PC-3 (cell line): Measurements from ENCODE around the gene ZAP70. TPM values are rescaled to one million over a fixed set of nuclear protein-coding genes. Genes with fewer than 3 reads are reported as not detected.

Source experiments
- ATAC-seq: fragments of 200-7000 bp; cut with Tn5 transposase; 2 replicates; pipeline ENCODE4 v1.9.1; 2020; ENCODE audit warnings: mild to moderate bottlenecking, moderate library complexity
- BruUV-seq: library from RNA; stranded (reverse); fragments of 400-500 nt; replicated peaks from 2 replicates; lab custom pipeline; 2021; lab: Mats Ljungman, UMichigan
- CTCF ChIA-PET: fragments of 300-600 bp; sonication (Branson Sonifier 250); formaldehyde crosslinking; loops from one replicate; lab custom pipeline; 2022; ENCODE audit warnings: antibody characterized with exemption; lab: Charles Lee
- POLR2A ChIA-PET: fragments of 300-600 bp; sonication (Branson Sonifier 250); formaldehyde crosslinking; loops from one replicate; lab custom pipeline; 2022; ENCODE audit warnings: antibody characterized with exemption; ENCODE audit not compliant: unreplicated experiment; lab: Charles Lee
- DNase-seq: peaks from one replicate; pipeline ENCODE4 v3.0.0-alpha.2; 2015
- H2AFZ ChIP-seq: fragments of 300-600 bp; sonication (generic); 2 replicates; pipeline ENCODE4 v1.6.0; 2016; ENCODE audit warnings: antibody characterized with exemption, low read length
- H3F3A ChIP-seq: fragments of 300-600 bp; sonication (generic); one replicate; pipeline ENCODE4 v1.6.0; 2017; ENCODE audit warnings: antibody characterized with exemption, low read length, control low read depth, mild to moderate bottlenecking; ENCODE audit not compliant: unreplicated experiment
- H3K27ac ChIP-seq: fragments of 300-600 bp; sonication (generic); 2 replicates; pipeline ENCODE4 v1.5.1; 2016; ENCODE audit warnings: mild to moderate bottlenecking, low read length
- H3K27me3 ChIP-seq: fragments of 300-600 bp; sonication (generic); 2 replicates; pipeline ENCODE4 v1.6.1; 2016; ENCODE audit warnings: low read length, mixed read lengths
- H3K36me3 ChIP-seq: fragments of 300-600 bp; sonication (generic); 2 replicates; pipeline ENCODE4 v1.6.1; 2016; ENCODE audit warnings: low read depth, mixed run types, low read length, mixed read lengths
- H3K4me1 ChIP-seq: fragments of 300-600 bp; sonication (generic); 2 replicates; pipeline ENCODE4 v1.5.1; 2016; ENCODE audit warnings: low read length; ENCODE audit not compliant: insufficient read depth
- H3K4me2 ChIP-seq: fragments of 300-600 bp; sonication (generic); 2 replicates; pipeline ENCODE4 v1.6.0; 2016; ENCODE audit warnings: low read length
- H3K4me3 ChIP-seq: fragments of 300-600 bp; sonication (generic); 2 replicates; pipeline ENCODE4 v1.5.1; 2016; ENCODE audit warnings: mild to moderate bottlenecking, low read length, mixed read lengths
- H3K79me2 ChIP-seq: fragments of 300-600 bp; sonication (generic); 2 replicates; pipeline ENCODE4 v1.6.1; 2017; ENCODE audit warnings: low read length, mixed read lengths
- H3K9ac ChIP-seq: fragments of 300-600 bp; sonication (generic); 2 replicates; pipeline ENCODE4 v1.6.0; 2016; ENCODE audit warnings: mild to moderate bottlenecking, low read length
- H3K9me2 ChIP-seq: fragments of 300-600 bp; sonication (generic); replicated peaks from 2 replicates; pipeline ENCODE4 v1.6.1; 2016; ENCODE audit warnings: mixed run types, low read length, mixed read lengths
- H3K9me3 ChIP-seq: fragments of 300-600 bp; sonication (generic); 2 replicates; pipeline ENCODE4 v1.6.1; 2016; ENCODE audit warnings: low read length, mixed read lengths
- H4K20me1 ChIP-seq: fragments of 300-600 bp; sonication (generic); 2 replicates; pipeline ENCODE4 v1.6.1; 2016; ENCODE audit warnings: low read length, mixed read lengths
- CTCF ChIP-seq: fragments of 300-600 bp; sonication (generic); conservative IDR thresholded peaks from 2 replicates; pipeline ENCODE4 v1.5.1; 2017; ENCODE audit warnings: antibody characterized with exemption, low read depth, mild to moderate bottlenecking, low read length
- EZH2 ChIP-seq: fragments of 300-600 bp; sonication (generic); IDR thresholded peaks from one replicate; pipeline ENCODE4 v1.6.1; 2017; ENCODE audit warnings: antibody characterized with exemption, mild to moderate bottlenecking, low read length; ENCODE audit not compliant: unreplicated experiment
- EZH2phosphoT487 ChIP-seq: fragments of 300-600 bp; sonication (generic); IDR thresholded peaks from 2 replicates; pipeline ENCODE4 v1.6.1; 2018; ENCODE audit warnings: mild to moderate bottlenecking, antibody characterized with exemption, low read length, borderline replicate concordance
- intact Hi-C: fragments of 100-400 bp; cut with micrococcal nuclease; formaldehyde crosslinking; loops from 2 replicates; pipeline ENCODE4 v1.9.0; 2023
- total RNA-seq: library from RNA; depleted of rRNA; stranded (reverse); fragments of >200 nt; gene quantifications from 2 replicates; pipeline ENCODE4 v1.2.3, GENCODE V29; 2014

ZAP70 gene
- total RNA-seq, 1 experiment from 2014 or later: not detected

GRCh38 chr2:97749581-97749980 lies 36.2 kb downstream of the ZAP70 start:
- H3K4me3 ChIP-seq: no peak overlapping the region
- H3K36me3 ChIP-seq: 0 out of 2 replicates have a peak, but pooled peaks cover 12% of the 10 kb centered on the region
- H3K27me3 ChIP-seq: no peaks in the 10 kb centered on the region
- no peaks in the 10 kb centered on the region for H3K9me2 ChIP-seq
- no peak for ATAC-seq
- peaks cover 24% of the 10 kb centered on the region for H3K4me1 ChIP-seq
- POLR2A ChIA-PET: no interaction called here
- DNase-seq: no peak
- H2AFZ ChIP-seq: no peak overlapping the region
- BruUV-seq: no TSS peak
- H3K27ac ChIP-seq: no peak overlapping the region
- H3F3A ChIP-seq: no peaks in the 10 kb centered on the region
- H3K9me3 ChIP-seq: no peaks in the 10 kb centered on the region
- TF ChIP-seq CTCF (no peak), EZH2 (no peak), EZH2phosphoT487 (no peak)
- H3K79me2 ChIP-seq: no peaks in the 10 kb centered on the region
- CTCF ChIA-PET: interaction anchor here (0.6 kb wide), 1 partner anchor 55 kb away, joined by 4 read pairs; no protein-coding TSS in a partner anchor
- H3K4me2 ChIP-seq: no peak overlapping the region
- H3K9ac ChIP-seq: no peak overlapping the region
- intact Hi-C loops: no loop called here
- no peaks in the 10 kb centered on the region for H4K20me1 ChIP-seq

GRCh38 chr2:97750017-97750416 lies 36.6 kb downstream of the ZAP70 start:
- intact Hi-C loops: no loop called here

More at GRCh38 chr2:97750017-97750416, 36.6 kb downstream of the ZAP70 start:
- no peaks in the 10 kb centered on the region for H3K79me2 ChIP-seq
- no TSS peak for BruUV-seq
- H2AFZ ChIP-seq: no peak overlapping the region
- H3K9me2 ChIP-seq: no peaks in the 10 kb centered on the region
- TF ChIP-seq EZH2phosphoT487 (no peak), EZH2 (no peak), CTCF (no peak)
- H3K4me1 ChIP-seq: peaks cover 24% of the 10 kb centered on the region
- H4K20me1 ChIP-seq: no peaks in the 10 kb centered on the region
- H3K27me3 ChIP-seq: no peaks in the 10 kb centered on the region
- ChIA-PET POLR2A (no interaction called here), CTCF (no interaction called here)
- no peak overlapping the region for H3K4me3 ChIP-seq
- no peaks in the 10 kb centered on the region for H3F3A ChIP-seq
- H3K4me2 ChIP-seq: no peak overlapping the region
- ATAC-seq: no peak
- H3K36me3 ChIP-seq: 0 out of 2 replicates have a peak, but pooled peaks cover 12% of the 10 kb centered on the region
- no peak for DNase-seq
- H3K9me3 ChIP-seq: no peaks in the 10 kb centered on the region
- H3K27ac ChIP-seq: no peak overlapping the region
- no peak overlapping the region for H3K9ac ChIP-seq
